H9 (cell line): ENCODE results near the gene EN1. TPM values are rescaled to one million over a fixed set of nuclear protein-coding genes. Genes with fewer than 3 reads are reported as not detected.

ENCODE experiments used
- DNase-seq: peaks from one replicate; pipeline ENCODE4 v3.0.0-alpha.2; 2017
- H2AFZ ChIP-seq: one replicate; pipeline ENCODE4 v1.6.1; 2013; ENCODE audit warnings: mild to moderate bottlenecking, low read length, control low read depth, moderate library complexity
- H2AK5ac ChIP-seq: 2 replicates; pipeline ENCODE4 v1.6.1; 2013; ENCODE audit warnings: low read length, control low read depth, mixed read lengths; ENCODE audit not compliant: insufficient read length
- H2BK120ac ChIP-seq: one replicate; pipeline ENCODE4 v1.6.1; 2013; ENCODE audit warnings: low read depth, mild to moderate bottlenecking, low read length, control low read depth, inconsistent platforms; ENCODE audit not compliant: poor library complexity, severe bottlenecking
- H2BK12ac ChIP-seq: 2 replicates; pipeline ENCODE4 v1.6.1; 2013; ENCODE audit warnings: low read length, control low read depth, mixed read lengths, low read depth; ENCODE audit not compliant: insufficient read length
- H2BK15ac ChIP-seq: 2 replicates; pipeline ENCODE4 v1.6.1; 2013; ENCODE audit warnings: low read depth, low read length, control low read depth
- H2BK20ac ChIP-seq: one replicate; pipeline ENCODE4 v1.6.1; 2013; ENCODE audit warnings: low read depth, mild to moderate bottlenecking, low read length, control low read depth, inconsistent platforms; ENCODE audit not compliant: poor library complexity, severe bottlenecking
- H2BK5ac ChIP-seq: 2 replicates; pipeline ENCODE4 v1.6.1; 2013; ENCODE audit warnings: low read length, control low read depth, mixed read lengths; ENCODE audit not compliant: insufficient read length
- H3K14ac ChIP-seq: 2 replicates; pipeline ENCODE4 v1.6.1; 2013; ENCODE audit warnings: low read length, control low read depth; ENCODE audit not compliant: insufficient read depth
- H3K18ac ChIP-seq: 2 replicates; pipeline ENCODE4 v1.6.1; 2013; ENCODE audit warnings: low read depth, mild to moderate bottlenecking, mixed read lengths, low read length, control low read depth; ENCODE audit not compliant: insufficient read length
- H3K23ac ChIP-seq: 2 replicates; pipeline ENCODE4 v1.6.1; 2013; ENCODE audit warnings: low read length, control low read depth, mixed read lengths, low read depth; ENCODE audit not compliant: insufficient read length
- H3K23me2 ChIP-seq: 2 replicates; pipeline ENCODE4 v1.6.1; 2013; ENCODE audit warnings: low read depth, mild to moderate bottlenecking, mixed read lengths, low read length, control low read depth; ENCODE audit not compliant: insufficient read length, poor library complexity, severe bottlenecking
- H3K27ac ChIP-seq: 2 replicates; pipeline ENCODE4 v1.5.1; 2013; ENCODE audit warnings: low read length, control low read depth, mixed read lengths, low read depth; ENCODE audit not compliant: insufficient read length
- H3K27me3 ChIP-seq: 2 replicates; pipeline ENCODE4 v1.6.1; 2013; ENCODE audit warnings: low read length, control low read depth, inconsistent platforms; ENCODE audit not compliant: insufficient read depth
- H3K4ac ChIP-seq: 2 replicates; pipeline ENCODE4 v1.6.1; 2013; ENCODE audit warnings: low read depth, mild to moderate bottlenecking, control low read depth, inconsistent platforms, low read length, moderate library complexity
- H3K4me1 ChIP-seq: 2 replicates; pipeline ENCODE4 v1.6.1; 2013; ENCODE audit warnings: low read length, control low read depth, inconsistent platforms; ENCODE audit not compliant: insufficient read depth
- H3K4me2 ChIP-seq: 2 replicates; pipeline ENCODE4 v1.6.1; 2013; ENCODE audit warnings: low read length, control low read depth, mixed read lengths; ENCODE audit not compliant: insufficient read length, insufficient read depth
- H3K56ac ChIP-seq: 2 replicates; pipeline ENCODE4 v1.6.1; 2013; ENCODE audit warnings: low read depth, mild to moderate bottlenecking, mixed read lengths, low read length, control low read depth; ENCODE audit not compliant: insufficient read length
- H3K79me1 ChIP-seq: 2 replicates; pipeline ENCODE4 v1.6.1; 2013; ENCODE audit warnings: low read depth, mild to moderate bottlenecking, moderate library complexity, low read length, control low read depth, inconsistent platforms; ENCODE audit not compliant: insufficient read depth, poor library complexity, severe bottlenecking
- H3K79me2 ChIP-seq: 2 replicates; pipeline ENCODE4 v1.6.1; 2013; ENCODE audit warnings: low read length, control low read depth, inconsistent platforms; ENCODE audit not compliant: insufficient read depth
- H3K9ac ChIP-seq: 2 replicates; pipeline ENCODE4 v1.6.1; 2013; ENCODE audit warnings: low read length, control low read depth, mixed read lengths; ENCODE audit not compliant: insufficient read length; ENCODE audit errors: extremely low read depth
- H3K9me3 ChIP-seq: one replicate; pipeline ENCODE4 v1.6.1; 2013; ENCODE audit warnings: low read depth, low read length, inconsistent platforms; ENCODE audit not compliant: control insufficient read depth
- H3T11ph ChIP-seq: one replicate; pipeline ENCODE4 v1.6.1; 2013; ENCODE audit warnings: mild to moderate bottlenecking, low read length, control low read depth, inconsistent platforms
- H4K20me1 ChIP-seq: one replicate; pipeline ENCODE4 v1.6.1; 2013; ENCODE audit not compliant: control insufficient read depth, insufficient read length, insufficient read depth
- H4K5ac ChIP-seq: 2 replicates; pipeline ENCODE4 v1.6.1; 2013; ENCODE audit warnings: low read depth, mild to moderate bottlenecking, mixed read lengths, low read length, control low read depth; ENCODE audit not compliant: insufficient read length
- H4K8ac ChIP-seq: replicated peaks from 2 replicates; pipeline ENCODE4 v1.6.1; 2013; ENCODE audit warnings: low read length, control low read depth, mixed read lengths, low read depth; ENCODE audit not compliant: insufficient read length
- H4K91ac ChIP-seq: 2 replicates; pipeline ENCODE4 v1.6.1; 2013; ENCODE audit warnings: low read depth, mild to moderate bottlenecking, moderate library complexity, mixed read lengths, low read length, control low read depth; ENCODE audit not compliant: insufficient read length
- H3K27ac Mint-ChIP-seq, 3 experiments: 2 replicates in 2 of 3; 3 replicates in 1 of 3; pipeline ENCODE4 v1.8.0; 2020 to 2021; ENCODE audit warnings: mixed read lengths in 3 of 3, mild to moderate bottlenecking in 1 of 3, moderate library complexity in 1 of 3
- H3K27me3 Mint-ChIP-seq: 2 replicates; pipeline ENCODE4 v1.8.0; 2021; ENCODE audit warnings: low read depth, mild to moderate bottlenecking, moderate library complexity, mixed read lengths
- H3K36me3 Mint-ChIP-seq, 3 experiments: 2 replicates in 2 of 3; 3 replicates in 1 of 3; pipeline ENCODE4 v1.8.0; 2020 to 2021; ENCODE audit warnings: low read depth in 3 of 3, mixed read lengths in 3 of 3; ENCODE audit not compliant: insufficient read depth in 1 of 3
- H3K4me1 Mint-ChIP-seq, 2 experiments: 2 replicates each; pipeline ENCODE4 v1.8.0; 2020; ENCODE audit warnings: mixed read lengths in 2 of 2
- H3K4me3 Mint-ChIP-seq, 2 experiments: 2 replicates in 1 of 2; 3 replicates in 1 of 2; pipeline ENCODE4 v1.8.0; 2020 to 2021; ENCODE audit warnings: mild to moderate bottlenecking in 2 of 2, mixed read lengths in 2 of 2, moderate library complexity in 1 of 2
- H3K9me3 Mint-ChIP-seq, 2 experiments: 2 replicates in 1 of 2; 3 replicates in 1 of 2; pipeline ENCODE4 v1.8.0; 2020; ENCODE audit warnings: mild to moderate bottlenecking in 2 of 2, mixed read lengths in 2 of 2, moderate library complexity in 1 of 2
- CTCF ChIP-seq: fragments of 200-600 bp; sonication (generic); conservative IDR thresholded peaks from 3 replicates; pipeline ENCODE4 v1.8.0; 2021; ENCODE audit warnings: antibody characterized with exemption, mild to moderate bottlenecking
- WGBS: extraction: QIAGEN DNeasy Blood & Tissue Kit; methylation state at CpG from one replicate; pipeline ENCODE4 v1.1.7; 2013; ENCODE audit warnings: missing lambda C conversion rate, low lambda C conversion rate, mixed read lengths; ENCODE audit not compliant: insufficient read length; ENCODE audit errors: extremely low coverage; 5-methylcytosine and 5-hydroxymethylcytosine counted together
- total RNA-seq: library from RNA; stranded (reverse); gene quantifications from 2 replicates; pipeline ENCODE4 v1.2.1, GENCODE V29; 2021

EN1 gene
- total RNA-seq, 1 experiment from 2014 or later = not detected

GRCh38 chr2:118864207-118864606 is 16.8 kb upstream of the EN1 start:
- peaks cover 11 to 16% of the 10 kb centered on the region in 2 experiments for H3K4me1 Mint-ChIP-seq
- Histone ChIP-seq H2AK5ac (no peak overlapping the region), H3K23ac (no peak overlapping the region), H2BK15ac (no peak overlapping the region), H3K9me3 (no peaks in the 10 kb centered on the region), H2BK5ac (no peak overlapping the region), H4K20me1 (no peaks in the 10 kb centered on the region), H2BK20ac (no peak overlapping the region), H3K79me1 (no peaks in the 10 kb centered on the region), H2AFZ (no peak overlapping the region), H3K4me1 (no peaks in the 10 kb centered on the region; the same call in 1 of the 2 replicates), H3K18ac (no peak overlapping the region), H2BK12ac (no peak overlapping the region), H3T11ph (no peak overlapping the region), H3K23me2 (no peaks in the 10 kb centered on the region), H4K5ac (no peak overlapping the region), H3K79me2 (no peaks in the 10 kb centered on the region), H4K8ac (no peak overlapping the region), H3K27ac (no peak overlapping the region), H3K4ac (no peak overlapping the region), H3K9ac (no peak overlapping the region), H4K91ac (no peak overlapping the region), H3K56ac (no peak overlapping the region), H3K4me2 (no peak overlapping the region), H3K27me3 (peaks cover 25% of the 10 kb centered on the region), H3K14ac (no peak overlapping the region), H2BK120ac (no peak overlapping the region)
- no CpG with 5 or more reads among the region's 13 CpGs for WGBS
- no peak overlapping the region for H3K27ac Mint-ChIP-seq
- TF ChIP-seq CTCF = no peak
- peaks cover 0 to 2% of the 10 kb centered on the region in 2 experiments; a peak in 3 of 5 replicates for H3K9me3 Mint-ChIP-seq
- no peak for DNase-seq
- H3K36me3 Mint-ChIP-seq = no peaks in the 10 kb centered on the region
- H3K4me3 Mint-ChIP-seq = no peak overlapping the region; a peak in 1 of 5 replicates
- peaks cover 48% of the 10 kb centered on the region for H3K27me3 Mint-ChIP-seq
